ENCODE results near the gene SHISA2.

SHISA2 gene

DNA sequence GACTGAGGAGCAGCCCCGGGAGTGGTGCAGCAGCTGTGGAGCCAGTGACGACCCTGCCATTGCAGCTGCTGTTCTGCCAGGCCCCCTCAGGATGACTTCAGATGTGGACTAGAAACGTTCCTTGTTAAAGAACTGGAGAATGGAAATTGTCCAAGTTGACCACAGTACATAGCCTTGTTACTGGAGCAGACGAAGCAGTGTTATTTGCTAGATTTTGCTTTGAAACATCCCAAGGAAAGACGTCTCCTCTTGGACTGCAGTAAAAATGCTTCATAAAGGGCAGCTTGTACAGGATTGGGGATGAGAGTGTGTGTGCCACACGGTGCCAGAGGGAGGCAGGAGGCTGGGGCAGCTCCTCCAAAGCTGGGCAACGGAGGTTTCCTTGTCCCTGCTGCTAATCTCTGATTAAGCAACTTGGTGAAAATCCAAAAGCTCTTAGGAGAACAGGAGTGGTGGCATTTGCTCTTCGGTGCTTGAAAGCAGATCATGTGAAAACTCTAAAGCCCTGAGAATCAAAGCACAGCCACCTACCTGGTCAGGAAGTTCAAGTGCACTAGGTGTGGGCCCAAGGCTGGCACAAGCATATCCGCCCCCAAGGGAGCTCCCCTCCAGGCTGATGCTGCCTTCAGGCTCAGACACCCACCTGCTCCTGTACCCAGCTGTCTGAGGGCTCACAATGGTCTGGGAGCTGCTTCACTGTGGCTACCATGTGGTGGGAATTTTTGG is 34.5 kb downstream of the SHISA2 start:
- peak; percentile 10 for DNase-seq

DNA sequence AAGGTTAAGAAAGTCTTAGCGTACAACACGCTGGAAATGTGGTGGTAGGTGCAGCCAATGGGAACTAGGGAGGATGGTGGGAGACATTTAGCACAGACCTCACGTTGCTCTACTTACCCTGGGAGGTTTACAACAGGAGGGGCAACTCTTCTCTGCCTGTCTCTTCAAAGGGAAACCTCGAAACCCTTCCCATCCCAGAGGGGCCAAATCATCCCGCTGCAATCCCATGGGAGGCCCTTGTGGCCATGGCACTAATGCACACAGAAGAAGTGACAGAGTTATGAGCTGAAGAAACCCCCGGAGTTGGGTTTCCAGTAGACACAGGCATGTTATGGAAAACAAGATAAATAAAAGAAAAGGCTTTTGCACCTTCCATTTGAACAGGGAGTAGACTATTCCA is 35.6 kb downstream of the SHISA2 start:
- DNase-seq = no peak

DNA sequence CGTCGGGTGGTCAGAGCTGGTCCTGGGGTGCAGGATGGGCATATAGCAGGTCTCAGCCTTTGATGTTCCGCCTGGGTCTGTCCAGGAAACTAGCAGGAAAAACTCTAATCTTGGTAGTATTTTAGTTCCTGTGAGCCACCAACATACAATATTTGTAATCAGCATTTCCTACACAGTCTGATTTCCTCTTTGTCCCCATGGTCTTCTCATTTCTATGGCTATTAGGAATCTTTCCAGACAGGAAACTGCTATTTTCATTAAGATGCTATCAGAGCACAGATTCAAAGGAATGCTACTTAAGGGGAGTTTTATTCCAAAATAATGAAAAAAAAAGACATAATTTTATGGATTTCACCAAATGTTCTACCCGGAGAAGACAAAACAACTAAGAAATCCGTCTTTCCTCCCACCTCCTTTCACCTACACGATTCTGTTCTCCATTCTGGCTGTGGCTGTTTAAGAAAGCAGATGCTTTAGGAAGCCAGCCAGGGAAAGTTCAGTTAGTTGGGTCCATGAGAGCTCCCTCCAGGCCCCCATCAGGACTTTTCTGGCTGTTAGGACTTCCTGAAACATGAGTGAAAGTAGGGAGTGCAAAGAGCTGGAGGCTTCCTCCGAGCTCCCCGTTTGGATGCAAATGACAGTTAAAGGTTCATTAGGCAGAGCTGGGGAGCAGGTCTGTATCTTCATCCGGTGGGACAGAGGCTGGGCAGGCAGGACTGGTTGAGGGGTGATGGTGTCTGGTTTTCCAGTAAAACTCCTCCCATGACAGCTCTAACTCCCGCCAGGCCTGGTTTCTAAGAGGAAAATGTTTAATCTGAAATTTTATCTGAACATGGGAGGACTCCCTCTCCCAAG is 36.3 kb downstream of the SHISA2 start:
- no peak for DNase-seq

DNA sequence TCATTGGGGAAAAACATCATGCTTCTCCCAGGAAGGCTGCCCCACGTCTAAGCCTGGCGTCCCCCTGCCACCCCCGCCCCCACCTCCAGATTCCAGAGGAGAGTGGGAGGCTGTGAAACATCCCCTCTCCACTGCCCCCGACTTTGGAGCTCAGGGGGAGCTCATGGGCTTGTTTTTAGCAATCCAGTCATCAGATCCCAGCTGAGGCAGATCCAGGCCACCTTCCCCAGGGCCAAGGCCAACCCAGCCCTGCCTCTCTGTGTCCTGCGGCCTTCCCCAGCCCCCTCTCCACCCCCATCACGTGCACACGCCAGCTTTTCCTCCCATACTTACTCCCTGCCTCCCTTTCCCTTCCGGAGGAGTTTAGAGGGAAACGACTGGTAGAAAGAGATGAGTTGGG is 38.8 kb downstream of the SHISA2 start:
- DNase-seq = no peak

- DNase-seq = peak; percentile 75
These were observed 39.6 kb downstream of the SHISA2 start for GRCh38 chr13:26011996-26012821.

- DNase-seq = no peak
These were observed 40.6 kb downstream of the SHISA2 start for GRCh38 chr13:26011208-26011573.

DNA sequence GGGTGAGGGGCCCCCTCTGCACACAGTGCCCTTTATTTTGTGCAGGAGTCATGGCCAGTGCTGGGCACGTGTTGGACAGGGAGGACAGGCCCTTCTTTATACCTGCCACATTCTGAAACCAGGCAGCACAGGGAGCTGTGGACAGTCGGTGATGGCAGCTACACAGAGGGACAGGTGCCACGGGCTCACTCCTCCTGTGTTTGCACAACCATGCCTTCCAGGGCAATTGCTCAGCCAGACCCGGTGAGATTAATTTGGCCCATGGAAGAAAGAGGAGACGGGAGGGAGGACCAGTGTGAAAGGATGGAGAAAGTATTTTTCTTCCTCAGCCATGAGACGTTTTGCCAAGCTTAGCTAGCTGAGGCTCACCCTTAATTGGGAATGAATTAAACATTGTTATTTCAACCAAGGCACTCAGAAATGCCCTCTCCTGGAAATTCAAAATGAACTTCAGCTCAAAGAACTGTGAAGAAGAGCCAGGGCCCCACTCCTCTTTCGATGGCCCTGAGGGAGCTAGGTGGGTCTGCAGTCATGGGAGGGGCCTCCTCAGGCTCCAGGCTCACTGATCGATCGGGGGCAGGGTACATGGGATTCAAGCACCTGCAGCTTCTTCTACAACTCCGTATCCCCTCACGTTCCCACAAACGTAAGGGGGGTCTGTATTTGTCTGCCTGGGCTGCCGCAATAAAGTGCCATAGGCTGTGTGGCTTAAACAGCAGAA is 41.2 kb downstream of the SHISA2 start:
- DNase-seq = no peak

- no peak for DNase-seq
These were observed 44.3 kb downstream of the SHISA2 start for GRCh38 chr13:26007261-26008125.

Measured in CD4-positive, alpha-beta T cell treated with Interleukin-6 for 4 hours (primary cell).